Hepatocyte (in vitro differentiated cells): ENCODE data around the gene FXYD5. TPM values are rescaled to one million over a fixed set of nuclear protein-coding genes. Genes with fewer than 3 reads are reported as not detected.

Experiments
- DNase-seq: peaks from one replicate; pipeline ENCODE4 v3.0.0-alpha.2; 2016; ENCODE audit warnings: low spot score
- H2AFZ ChIP-seq: fragments of 200-600 bp; sonication (generic); 2 replicates; pipeline ENCODE4 v1.6.0; 2016; ENCODE audit warnings: antibody characterized with exemption, mild to moderate bottlenecking
- H3K27ac ChIP-seq: fragments of 200-600 bp; sonication (generic); 2 replicates; pipeline ENCODE4 v1.5.1; 2016; ENCODE audit warnings: mild to moderate bottlenecking
- H3K27me3 ChIP-seq: fragments of 200-600 bp; sonication (generic); 2 replicates; pipeline ENCODE4 v1.6.1; 2016
- H3K36me3 ChIP-seq: fragments of 200-600 bp; sonication (generic); replicated peaks from 2 replicates; pipeline ENCODE4 v1.5.1; 2016; ENCODE audit warnings: low read depth; ENCODE audit not compliant: insufficient read depth
- H3K4me1 ChIP-seq: fragments of 200-600 bp; sonication (generic); 2 replicates; pipeline ENCODE4 v1.5.1; 2016; ENCODE audit warnings: mild to moderate bottlenecking, moderate library complexity; ENCODE audit not compliant: insufficient read depth
- H3K4me2 ChIP-seq: fragments of 200-600 bp; sonication (generic); 2 replicates; pipeline ENCODE4 v1.6.0; 2016
- H3K4me3 ChIP-seq: fragments of 200-600 bp; sonication (generic); 2 replicates; pipeline ENCODE4 v1.5.1; 2016; ENCODE audit warnings: mild to moderate bottlenecking
- H3K79me2 ChIP-seq: fragments of 200-600 bp; sonication (generic); 2 replicates; pipeline ENCODE4 v1.6.0; 2017; ENCODE audit warnings: mild to moderate bottlenecking
- H3K9me2 ChIP-seq: fragments of 200-600 bp; sonication (generic); replicated peaks from 2 replicates; pipeline ENCODE4 v1.6.0; 2017; ENCODE audit warnings: mild to moderate bottlenecking; ENCODE audit not compliant: insufficient read depth
- H3K9me3 ChIP-seq: fragments of 200-600 bp; sonication (generic); 2 replicates; pipeline ENCODE4 v1.5.1; 2016; ENCODE audit warnings: low read depth, mild to moderate bottlenecking
- H4K20me1 ChIP-seq: fragments of 200-600 bp; sonication (generic); 2 replicates; pipeline ENCODE4 v1.6.0; 2016; ENCODE audit warnings: mild to moderate bottlenecking; ENCODE audit not compliant: insufficient read depth, poor library complexity, severe bottlenecking
- EZH2 ChIP-seq: fragments of 200-600 bp; sonication (generic); IDR thresholded peaks from 2 replicates; pipeline ENCODE4 v1.6.1; 2016; ENCODE audit warnings: antibody characterized with exemption, mild to moderate bottlenecking, borderline replicate concordance
- EZH2phosphoT487 ChIP-seq: fragments of 200-600 bp; sonication (generic); IDR thresholded peaks from one replicate; pipeline ENCODE4 v1.6.1; 2018; ENCODE audit warnings: antibody characterized with exemption, mild to moderate bottlenecking, low read depth, moderate library complexity; ENCODE audit not compliant: unreplicated experiment, severe bottlenecking
- WGBS: methylation state at CpG from one replicate; pipeline ENCODE4 v1.1.6; 2016; ENCODE audit warnings: low lambda C conversion rate; ENCODE audit errors: missing lambda C conversion rate; 5-methylcytosine and 5-hydroxymethylcytosine counted together
- polyA plus RNA-seq: library from polyadenylated mRNA; unstranded; fragments of >200 nt; fragmentation: Nextera tagmentation; extraction: Ambion mirVana; gene quantifications from 2 replicates; pipeline ENCODE4 v1.2.1, GENCODE V29; 2016
- total RNA-seq: library from RNA; depleted of rRNA; stranded (reverse); fragments of >200 nt; gene quantifications from 2 replicates; pipeline ENCODE4 v1.2.3, GENCODE V29; 2014
- TF ChIP-seq, protein P1 (sequence below): fragments of 200-600 bp; sonication (generic); IDR thresholded peaks from 2 replicates; pipeline ENCODE4 v1.5.1; 2016; ENCODE audit warnings: antibody characterized with exemption, mild to moderate bottlenecking; ENCODE audit not compliant: poor library complexity

The FXYD5 gene
- total and polyA plus RNA-seq, 2 experiments from 2014 or later, result 36.4 to 81.1 TPM

DNA sequence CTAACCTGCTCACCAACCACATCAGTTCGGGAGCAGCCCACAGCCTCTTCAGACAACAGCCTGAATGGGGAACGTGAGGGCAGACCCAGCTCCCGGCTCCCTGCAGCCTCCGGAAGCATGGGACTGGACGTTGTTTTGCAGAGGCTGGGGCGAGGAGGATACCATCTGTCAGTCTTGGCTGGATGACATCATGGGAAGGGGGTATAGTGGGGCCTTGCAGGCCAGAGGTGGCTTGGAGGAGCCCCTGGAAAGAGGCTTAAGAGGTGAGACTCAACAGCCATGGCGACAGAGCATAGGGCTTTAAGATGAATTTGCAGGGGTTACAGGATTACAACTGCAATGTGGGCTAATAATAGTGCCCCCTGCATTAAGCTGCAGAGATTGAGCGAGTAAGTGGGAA lies 37.4 kb upstream of the FXYD5 start:
- Histone ChIP-seq H3K9me3 (no peaks in the 10 kb centered on the region), H3K4me2 (peak overlapping the region; percentile 75), H3K4me1 (peaks cover 8% of the 10 kb centered on the region), H3K4me3 (peak overlapping the region; percentile 62), H4K20me1 (no peaks in the 10 kb centered on the region), H3K79me2 (peaks cover 17% of the 10 kb centered on the region), H3K9me2 (no peaks in the 10 kb centered on the region), H3K27me3 (no peaks in the 10 kb centered on the region), H3K36me3 (no peaks in the 10 kb centered on the region), H3K27ac (peak overlapping the region; percentile 94), H2AFZ (no peak overlapping the region)
- 71% methylated on average over 8 of the region's 8 CpGs for WGBS
- no peak for TF ChIP-seq EZH2phosphoT487
- no peak for TF ChIP-seq EZH2
- TF ChIP-seq, protein P1, sequence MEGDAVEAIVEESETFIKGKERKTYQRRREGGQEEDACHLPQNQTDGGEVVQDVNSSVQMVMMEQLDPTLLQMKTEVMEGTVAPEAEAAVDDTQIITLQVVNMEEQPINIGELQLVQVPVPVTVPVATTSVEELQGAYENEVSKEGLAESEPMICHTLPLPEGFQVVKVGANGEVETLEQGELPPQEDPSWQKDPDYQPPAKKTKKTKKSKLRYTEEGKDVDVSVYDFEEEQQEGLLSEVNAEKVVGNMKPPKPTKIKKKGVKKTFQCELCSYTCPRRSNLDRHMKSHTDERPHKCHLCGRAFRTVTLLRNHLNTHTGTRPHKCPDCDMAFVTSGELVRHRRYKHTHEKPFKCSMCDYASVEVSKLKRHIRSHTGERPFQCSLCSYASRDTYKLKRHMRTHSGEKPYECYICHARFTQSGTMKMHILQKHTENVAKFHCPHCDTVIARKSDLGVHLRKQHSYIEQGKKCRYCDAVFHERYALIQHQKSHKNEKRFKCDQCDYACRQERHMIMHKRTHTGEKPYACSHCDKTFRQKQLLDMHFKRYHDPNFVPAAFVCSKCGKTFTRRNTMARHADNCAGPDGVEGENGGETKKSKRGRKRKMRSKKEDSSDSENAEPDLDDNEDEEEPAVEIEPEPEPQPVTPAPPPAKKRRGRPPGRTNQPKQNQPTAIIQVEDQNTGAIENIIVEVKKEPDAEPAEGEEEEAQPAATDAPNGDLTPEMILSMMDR, result no peak
- no peak for DNase-seq

DNA sequence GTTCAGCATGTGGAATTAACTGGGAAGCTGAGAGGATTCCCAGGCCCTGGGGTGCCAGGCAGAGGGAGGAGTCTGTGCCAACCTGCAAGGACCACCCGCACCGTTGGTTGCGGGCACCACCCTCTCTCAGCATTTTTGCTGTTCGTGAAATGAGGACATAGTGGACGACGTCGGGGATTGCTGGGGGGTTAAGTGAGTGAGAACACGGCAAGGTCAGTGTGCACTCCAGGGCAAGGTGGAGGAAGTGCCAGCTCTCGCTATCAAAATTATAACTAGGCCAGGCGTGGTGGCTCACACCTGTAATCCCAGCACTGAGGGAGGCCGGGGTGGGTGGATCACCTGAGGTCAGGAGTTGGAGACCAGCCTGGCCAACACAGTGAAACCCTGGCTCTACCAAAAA lies 36.7 kb upstream of the FXYD5 start:
- Histone ChIP-seq H3K9me3 (no peaks in the 10 kb centered on the region), H2AFZ (no peak overlapping the region), H3K36me3 (no peaks in the 10 kb centered on the region), H3K4me2 (peak overlapping the region; percentile 75), H3K9me2 (no peaks in the 10 kb centered on the region), H3K4me1 (peaks cover 8% of the 10 kb centered on the region), H3K27ac (peak overlapping the region; percentile 94), H3K4me3 (no peak overlapping the region), H3K27me3 (no peaks in the 10 kb centered on the region), H3K79me2 (peaks cover 17% of the 10 kb centered on the region), H4K20me1 (no peaks in the 10 kb centered on the region)
- no peak for DNase-seq
- TF ChIP-seq EZH2phosphoT487, result no peak
- no peak for TF ChIP-seq EZH2
- TF ChIP-seq, protein P1, result no peak
- WGBS, result 79% methylated on average over 11 of the region's 11 CpGs

DNA sequence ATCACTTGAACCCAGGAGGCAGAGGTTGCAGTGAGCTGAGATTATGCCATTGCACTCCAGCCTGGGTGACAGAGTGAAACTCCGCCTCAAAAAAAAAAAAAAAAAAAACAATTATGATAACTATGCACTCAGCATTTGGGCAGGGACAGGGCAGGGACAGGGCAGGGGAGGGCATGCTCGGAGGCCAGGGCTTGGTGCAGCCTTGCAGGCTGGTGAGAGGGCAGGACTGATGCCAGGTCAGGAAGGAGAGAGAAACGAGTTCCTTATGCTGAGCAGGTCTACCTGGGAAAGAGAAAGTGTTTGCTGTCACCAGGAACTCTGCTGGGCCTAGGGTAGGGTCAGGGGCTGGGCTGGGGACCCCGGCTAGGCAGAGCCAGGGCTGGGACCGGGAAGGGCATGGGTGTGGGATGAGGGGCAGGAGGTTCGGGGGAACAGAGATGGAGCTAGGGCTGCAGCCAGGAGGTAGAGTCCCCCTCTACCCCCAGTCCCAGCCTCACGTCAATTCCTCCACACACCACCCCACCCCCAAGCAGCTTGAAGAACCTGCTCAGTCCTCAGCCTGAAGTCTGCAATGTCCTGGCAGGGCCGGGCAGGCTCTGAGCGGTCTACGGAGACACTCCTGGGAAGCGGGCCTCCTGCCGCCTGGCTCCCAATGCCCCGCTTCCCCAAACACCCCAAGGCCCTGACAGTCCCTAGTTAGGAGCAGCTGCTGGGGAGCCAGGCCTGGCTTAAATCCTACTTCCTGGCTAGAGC lies 36.1 kb upstream of the FXYD5 start:
- no peak for DNase-seq
- TF ChIP-seq, protein P1, result no peak
- no peaks in the 10 kb centered on the region for H3K9me3 ChIP-seq
- H3K4me3 ChIP-seq, result no peak overlapping the region
- peaks cover 8% of the 10 kb centered on the region for H3K4me1 ChIP-seq
- H2AFZ ChIP-seq, result no peak overlapping the region
- H4K20me1 ChIP-seq, result no peaks in the 10 kb centered on the region
- H3K79me2 ChIP-seq, result peaks cover 17% of the 10 kb centered on the region
- H3K9me2 ChIP-seq, result no peaks in the 10 kb centered on the region
- WGBS, result 79% methylated on average over 9 of the region's 13 CpGs
- no peaks in the 10 kb centered on the region for H3K27me3 ChIP-seq
- H3K27ac ChIP-seq, result peak overlapping the region; percentile 94
- peak overlapping the region; percentile 75 for H3K4me2 ChIP-seq
- no peaks in the 10 kb centered on the region for H3K36me3 ChIP-seq
